MM.1S (cell line): ENCODE results near the gene HEATR1.

Experiments
- CTCF ChIP-seq: fragments of 300-600 bp; sonication (generic); IDR thresholded peaks from 2 replicates; pipeline ENCODE4 v1.5.1; 2016; ENCODE audit warnings: antibody characterized with exemption, low read length, mixed read lengths
- EZH2 ChIP-seq: fragments of 300-600 bp; sonication (generic); optimal IDR thresholded peaks from 2 replicates; pipeline ENCODE3; 2017; ENCODE audit warnings: low read depth, mild to moderate bottlenecking, antibody characterized with exemption, low read length, mixed read lengths
- EZH2phosphoT487 ChIP-seq: fragments of 300-600 bp; sonication (generic); IDR thresholded peaks from 2 replicates; pipeline ENCODE4 v1.6.1; 2018; ENCODE audit warnings: antibody characterized with exemption, low read length

DNA sequence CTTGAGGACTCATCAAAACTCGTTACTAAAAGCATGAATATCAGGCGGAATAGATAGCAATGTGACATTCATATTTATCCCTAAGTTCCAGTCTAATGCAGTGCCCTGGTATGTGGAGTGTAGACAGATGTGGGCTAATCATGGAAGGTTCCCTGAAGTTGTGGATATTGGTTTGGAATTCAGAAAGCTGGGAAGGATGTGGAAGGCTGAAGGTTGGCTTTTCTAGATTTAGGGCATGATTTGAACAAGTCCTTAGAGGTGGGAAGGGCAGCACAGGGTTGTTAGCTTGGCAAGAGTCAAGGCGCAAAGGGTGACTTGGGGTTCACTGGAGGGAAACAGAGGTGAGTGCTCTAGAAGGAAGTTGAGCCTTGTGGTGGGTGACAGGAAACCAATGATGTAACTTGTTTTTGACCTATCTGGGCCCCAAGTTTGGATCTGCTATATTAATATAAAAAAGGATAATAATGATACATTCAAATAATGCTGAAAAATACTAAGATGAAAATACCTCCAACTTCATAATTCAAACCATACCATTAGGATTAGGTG is 58.6 kb downstream of the HEATR1 start:
- TF ChIP-seq CTCF, result no peak
- no peak for TF ChIP-seq EZH2
- TF ChIP-seq EZH2phosphoT487, result no peak
